GM19468 (cell line): ENCODE results near the gene BCL2L11.

ENCODE experiments used
- ATAC-seq: cut with Tn5 transposase; IDR thresholded peaks from one replicate; pipeline ENCODE4 v1.9.1; 2021; ENCODE audit warnings: mild to moderate bottlenecking, moderate library complexity, moderate number of reproducible peaks; ENCODE audit not compliant: unreplicated experiment; ENCODE audit errors: extremely low read depth

BCL2L11 gene

GRCh38 chr2:111213877-111214276, 93.2 kb downstream of the BCL2L11 start:
- no peak for ATAC-seq

- ATAC-seq = no peak
Observed at GRCh38 chr2:111216811-111217652, 96.3 kb downstream of the BCL2L11 start.
